GM23338 (cell line): ENCODE data around the gene MED7.
A peak's percentile ranks its signal among the peaks of the same experiment; 100 is the strongest.

ENCODE experiments used
- CREB1 ChIP-seq: fragments of 250-450 bp; sonication (Bioruptor Pico); IDR thresholded peaks from 2 replicates; pipeline ENCODE4 v1.5.0; 2020; ENCODE audit warnings: low read depth, mild to moderate bottlenecking, moderate library complexity
- EZH2 ChIP-seq: fragments of 200-600 bp; sonication (generic); IDR thresholded peaks from one replicate; pipeline ENCODE4 v1.8.0; 2017; ENCODE audit warnings: antibody characterized with exemption, mild to moderate bottlenecking, low read depth; ENCODE audit not compliant: unreplicated experiment
- EZH2phosphoT487 ChIP-seq: fragments of 200-600 bp; sonication (generic); IDR thresholded peaks from one replicate; pipeline ENCODE4 v1.8.1; 2018; ENCODE audit warnings: antibody characterized with exemption; ENCODE audit not compliant: unreplicated experiment
- JUNB ChIP-seq: IDR thresholded peaks from one replicate; pipeline ENCODE4 v1.6.1; 2016; ENCODE audit warnings: antibody characterized with exemption; ENCODE audit not compliant: unreplicated experiment
- POLR2AphosphoS5 ChIP-seq: IDR thresholded peaks from 2 replicates; pipeline ENCODE4 v1.6.1; 2016; ENCODE audit warnings: antibody characterized with exemption, low read depth
- STAT1 ChIP-seq: IDR thresholded peaks from one replicate; pipeline ENCODE4 v1.6.1; 2016; ENCODE audit warnings: antibody characterized with exemption; ENCODE audit not compliant: unreplicated experiment
- ZNF114 ChIP-seq: fragments of 250-450 bp; sonication (Bioruptor Pico); IDR thresholded peaks from 2 replicates; pipeline ENCODE4 v1.5.0; 2020; ENCODE audit warnings: mild to moderate bottlenecking, moderate library complexity
- TF ChIP-seq, protein P1 (sequence below), 2 experiments: fragments of 200-600 bp in 1 of 2; sonication (generic) in 1 of 2; conservative IDR thresholded peaks; 2 replicates each; pipeline versions ENCODE4 v1.5.1 to v1.6.1; 2016 to 2017; ENCODE audit warnings: antibody characterized with exemption in 2 of 2, low read depth in 2 of 2, mild to moderate bottlenecking in 2 of 2, moderate library complexity in 1 of 2
- TF ChIP-seq, protein P2 (sequence below): IDR thresholded peaks from one replicate; pipeline ENCODE4 v1.6.1; 2018; ENCODE audit warnings: antibody characterized with exemption; ENCODE audit not compliant: unreplicated experiment
- TF ChIP-seq, protein P3 (sequence below): fragments of 250-450 bp; sonication (Bioruptor Pico); IDR thresholded peaks from 2 replicates; pipeline ENCODE4 v1.5.0; 2020; ENCODE audit warnings: mild to moderate bottlenecking, moderate library complexity

DNA sequence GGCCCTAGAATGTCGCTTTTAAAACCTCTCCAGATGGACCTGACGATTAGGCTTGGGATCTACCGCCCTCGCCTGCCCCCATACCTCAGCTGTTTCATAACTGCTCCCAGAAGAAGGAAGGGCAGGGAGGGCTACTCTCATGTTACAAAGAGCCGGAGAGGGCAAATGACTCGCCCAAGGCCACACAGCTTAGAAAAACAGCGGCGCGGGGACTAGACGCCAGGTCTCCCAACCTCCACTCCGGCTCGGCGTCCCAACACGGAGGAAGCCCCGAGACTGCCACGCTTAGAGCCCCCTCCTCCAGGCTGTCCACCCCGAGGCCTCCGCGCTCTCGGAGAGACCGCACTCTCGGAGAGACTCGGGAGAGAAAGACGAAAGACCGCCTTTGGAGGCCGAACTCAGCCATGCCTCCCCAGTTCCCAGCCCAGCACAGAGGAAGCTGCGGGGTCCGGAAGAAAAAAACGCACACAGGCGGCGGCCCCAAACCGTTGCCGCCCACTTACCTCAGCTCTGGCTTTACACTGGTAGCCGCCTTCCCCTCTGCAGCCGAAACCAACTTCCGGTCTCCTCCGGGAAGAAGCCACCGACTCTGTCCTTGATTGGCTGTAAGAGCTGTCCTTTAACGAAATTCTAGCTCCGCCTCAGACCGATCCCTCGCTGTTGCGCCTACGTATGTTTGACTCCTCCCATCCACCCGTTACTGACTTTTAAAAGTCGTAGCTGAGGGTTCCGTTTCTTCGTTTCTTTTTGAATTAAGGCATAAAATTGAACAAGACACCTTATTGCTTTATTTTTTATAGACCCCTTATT lies at the start of gene MED7:
- TF ChIP-seq, protein P1, sequence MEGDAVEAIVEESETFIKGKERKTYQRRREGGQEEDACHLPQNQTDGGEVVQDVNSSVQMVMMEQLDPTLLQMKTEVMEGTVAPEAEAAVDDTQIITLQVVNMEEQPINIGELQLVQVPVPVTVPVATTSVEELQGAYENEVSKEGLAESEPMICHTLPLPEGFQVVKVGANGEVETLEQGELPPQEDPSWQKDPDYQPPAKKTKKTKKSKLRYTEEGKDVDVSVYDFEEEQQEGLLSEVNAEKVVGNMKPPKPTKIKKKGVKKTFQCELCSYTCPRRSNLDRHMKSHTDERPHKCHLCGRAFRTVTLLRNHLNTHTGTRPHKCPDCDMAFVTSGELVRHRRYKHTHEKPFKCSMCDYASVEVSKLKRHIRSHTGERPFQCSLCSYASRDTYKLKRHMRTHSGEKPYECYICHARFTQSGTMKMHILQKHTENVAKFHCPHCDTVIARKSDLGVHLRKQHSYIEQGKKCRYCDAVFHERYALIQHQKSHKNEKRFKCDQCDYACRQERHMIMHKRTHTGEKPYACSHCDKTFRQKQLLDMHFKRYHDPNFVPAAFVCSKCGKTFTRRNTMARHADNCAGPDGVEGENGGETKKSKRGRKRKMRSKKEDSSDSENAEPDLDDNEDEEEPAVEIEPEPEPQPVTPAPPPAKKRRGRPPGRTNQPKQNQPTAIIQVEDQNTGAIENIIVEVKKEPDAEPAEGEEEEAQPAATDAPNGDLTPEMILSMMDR (conservative IDR thresholded peaks at IDR 0.05; ENCODE audit: low read depth in 2 of 2), result no peak
- TF ChIP-seq EZH2, result no peak
- TF ChIP-seq STAT1, result no peak
- TF ChIP-seq EZH2phosphoT487, result no peak
- peak; percentile 92 for TF ChIP-seq POLR2AphosphoS5
- peak; percentile 70 for TF ChIP-seq CREB1 (CRISPR knock-in tag)
- TF ChIP-seq, protein P2, sequence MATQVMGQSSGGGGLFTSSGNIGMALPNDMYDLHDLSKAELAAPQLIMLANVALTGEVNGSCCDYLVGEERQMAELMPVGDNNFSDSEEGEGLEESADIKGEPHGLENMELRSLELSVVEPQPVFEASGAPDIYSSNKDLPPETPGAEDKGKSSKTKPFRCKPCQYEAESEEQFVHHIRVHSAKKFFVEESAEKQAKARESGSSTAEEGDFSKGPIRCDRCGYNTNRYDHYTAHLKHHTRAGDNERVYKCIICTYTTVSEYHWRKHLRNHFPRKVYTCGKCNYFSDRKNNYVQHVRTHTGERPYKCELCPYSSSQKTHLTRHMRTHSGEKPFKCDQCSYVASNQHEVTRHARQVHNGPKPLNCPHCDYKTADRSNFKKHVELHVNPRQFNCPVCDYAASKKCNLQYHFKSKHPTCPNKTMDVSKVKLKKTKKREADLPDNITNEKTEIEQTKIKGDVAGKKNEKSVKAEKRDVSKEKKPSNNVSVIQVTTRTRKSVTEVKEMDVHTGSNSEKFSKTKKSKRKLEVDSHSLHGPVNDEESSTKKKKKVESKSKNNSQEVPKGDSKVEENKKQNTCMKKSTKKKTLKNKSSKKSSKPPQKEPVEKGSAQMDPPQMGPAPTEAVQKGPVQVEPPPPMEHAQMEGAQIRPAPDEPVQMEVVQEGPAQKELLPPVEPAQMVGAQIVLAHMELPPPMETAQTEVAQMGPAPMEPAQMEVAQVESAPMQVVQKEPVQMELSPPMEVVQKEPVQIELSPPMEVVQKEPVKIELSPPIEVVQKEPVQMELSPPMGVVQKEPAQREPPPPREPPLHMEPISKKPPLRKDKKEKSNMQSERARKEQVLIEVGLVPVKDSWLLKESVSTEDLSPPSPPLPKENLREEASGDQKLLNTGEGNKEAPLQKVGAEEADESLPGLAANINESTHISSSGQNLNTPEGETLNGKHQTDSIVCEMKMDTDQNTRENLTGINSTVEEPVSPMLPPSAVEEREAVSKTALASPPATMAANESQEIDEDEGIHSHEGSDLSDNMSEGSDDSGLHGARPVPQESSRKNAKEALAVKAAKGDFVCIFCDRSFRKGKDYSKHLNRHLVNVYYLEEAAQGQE, result no peak
- TF ChIP-seq, protein P3, sequence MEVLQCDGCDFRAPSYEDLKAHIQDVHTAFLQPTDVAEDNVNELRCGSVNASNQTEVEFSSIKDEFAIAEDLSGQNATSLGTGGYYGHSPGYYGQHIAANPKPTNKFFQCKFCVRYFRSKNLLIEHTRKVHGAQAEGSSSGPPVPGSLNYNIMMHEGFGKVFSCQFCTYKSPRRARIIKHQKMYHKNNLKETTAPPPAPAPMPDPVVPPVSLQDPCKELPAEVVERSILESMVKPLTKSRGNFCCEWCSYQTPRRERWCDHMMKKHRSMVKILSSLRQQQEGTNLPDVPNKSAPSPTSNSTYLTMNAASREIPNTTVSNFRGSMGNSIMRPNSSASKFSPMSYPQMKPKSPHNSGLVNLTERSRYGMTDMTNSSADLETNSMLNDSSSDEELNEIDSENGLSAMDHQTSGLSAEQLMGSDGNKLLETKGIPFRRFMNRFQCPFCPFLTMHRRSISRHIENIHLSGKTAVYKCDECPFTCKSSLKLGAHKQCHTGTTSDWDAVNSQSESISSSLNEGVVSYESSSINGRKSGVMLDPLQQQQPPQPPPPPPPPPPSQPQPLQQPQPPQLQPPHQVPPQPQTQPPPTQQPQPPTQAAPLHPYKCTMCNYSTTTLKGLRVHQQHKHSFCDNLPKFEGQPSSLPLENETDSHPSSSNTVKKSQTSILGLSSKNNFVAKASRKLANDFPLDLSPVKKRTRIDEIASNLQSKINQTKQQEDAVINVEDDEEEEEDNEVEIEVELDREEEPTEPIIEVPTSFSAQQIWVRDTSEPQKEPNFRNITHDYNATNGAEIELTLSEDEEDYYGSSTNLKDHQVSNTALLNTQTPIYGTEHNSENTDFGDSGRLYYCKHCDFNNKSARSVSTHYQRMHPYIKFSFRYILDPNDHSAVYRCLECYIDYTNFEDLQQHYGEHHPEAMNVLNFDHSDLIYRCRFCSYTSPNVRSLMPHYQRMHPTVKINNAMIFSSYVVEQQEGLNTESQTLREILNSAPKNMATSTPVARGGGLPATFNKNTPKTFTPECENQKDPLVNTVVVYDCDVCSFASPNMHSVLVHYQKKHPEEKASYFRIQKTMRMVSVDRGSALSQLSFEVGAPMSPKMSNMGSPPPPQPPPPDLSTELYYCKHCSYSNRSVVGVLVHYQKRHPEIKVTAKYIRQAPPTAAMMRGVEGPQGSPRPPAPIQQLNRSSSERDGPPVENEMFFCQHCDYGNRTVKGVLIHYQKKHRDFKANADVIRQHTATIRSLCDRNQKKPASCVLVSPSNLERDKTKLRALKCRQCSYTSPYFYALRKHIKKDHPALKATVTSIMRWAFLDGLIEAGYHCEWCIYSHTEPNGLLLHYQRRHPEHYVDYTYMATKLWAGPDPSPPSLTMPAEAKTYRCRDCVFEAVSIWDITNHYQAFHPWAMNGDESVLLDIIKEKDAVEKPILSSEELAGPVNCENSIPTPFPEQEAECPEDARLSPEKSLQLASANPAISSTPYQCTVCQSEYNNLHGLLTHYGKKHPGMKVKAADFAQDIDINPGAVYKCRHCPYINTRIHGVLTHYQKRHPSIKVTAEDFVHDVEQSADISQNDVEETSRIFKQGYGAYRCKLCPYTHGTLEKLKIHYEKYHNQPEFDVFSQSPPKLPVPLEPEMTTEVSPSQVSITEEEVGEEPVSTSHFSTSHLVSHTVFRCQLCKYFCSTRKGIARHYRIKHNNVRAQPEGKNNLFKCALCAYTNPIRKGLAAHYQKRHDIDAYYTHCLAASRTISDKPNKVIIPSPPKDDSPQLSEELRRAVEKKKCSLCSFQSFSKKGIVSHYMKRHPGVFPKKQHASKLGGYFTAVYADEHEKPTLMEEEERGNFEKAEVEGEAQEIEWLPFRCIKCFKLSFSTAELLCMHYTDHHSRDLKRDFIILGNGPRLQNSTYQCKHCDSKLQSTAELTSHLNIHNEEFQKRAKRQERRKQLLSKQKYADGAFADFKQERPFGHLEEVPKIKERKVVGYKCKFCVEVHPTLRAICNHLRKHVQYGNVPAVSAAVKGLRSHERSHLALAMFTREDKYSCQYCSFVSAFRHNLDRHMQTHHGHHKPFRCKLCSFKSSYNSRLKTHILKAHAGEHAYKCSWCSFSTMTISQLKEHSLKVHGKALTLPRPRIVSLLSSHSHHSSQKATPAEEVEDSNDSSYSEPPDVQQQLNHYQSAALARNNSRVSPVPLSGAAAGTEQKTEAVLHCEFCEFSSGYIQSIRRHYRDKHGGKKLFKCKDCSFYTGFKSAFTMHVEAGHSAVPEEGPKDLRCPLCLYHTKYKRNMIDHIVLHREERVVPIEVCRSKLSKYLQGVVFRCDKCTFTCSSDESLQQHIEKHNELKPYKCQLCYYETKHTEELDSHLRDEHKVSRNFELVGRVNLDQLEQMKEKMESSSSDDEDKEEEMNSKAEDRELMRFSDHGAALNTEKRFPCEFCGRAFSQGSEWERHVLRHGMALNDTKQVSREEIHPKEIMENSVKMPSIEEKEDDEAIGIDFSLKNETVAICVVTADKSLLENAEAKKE, result no peak
- no peak for TF ChIP-seq ZNF114
- TF ChIP-seq JUNB, result no peak
